ENCODE measurements around the gene OCA2. TPM values are rescaled to one million over a fixed set of nuclear protein-coding genes. Genes with fewer than 3 reads are reported as not detected.

The OCA2 gene
- total RNA-seq, 4 donors from 2014 or later: 0.19 to 1.1 TPM; not detected in 2

GRCh38 chr15:28107904-28108275, 8.8 kb upstream of the OCA2 start:
- no peak for DNase-seq (ENCODE audit: low spot score)
- no peak for ATAC-seq (ENCODE audit: low FRiP score)
- TF ChIP-seq CTCF (IDR thresholded peaks at IDR 0.05): no peak

DNA sequence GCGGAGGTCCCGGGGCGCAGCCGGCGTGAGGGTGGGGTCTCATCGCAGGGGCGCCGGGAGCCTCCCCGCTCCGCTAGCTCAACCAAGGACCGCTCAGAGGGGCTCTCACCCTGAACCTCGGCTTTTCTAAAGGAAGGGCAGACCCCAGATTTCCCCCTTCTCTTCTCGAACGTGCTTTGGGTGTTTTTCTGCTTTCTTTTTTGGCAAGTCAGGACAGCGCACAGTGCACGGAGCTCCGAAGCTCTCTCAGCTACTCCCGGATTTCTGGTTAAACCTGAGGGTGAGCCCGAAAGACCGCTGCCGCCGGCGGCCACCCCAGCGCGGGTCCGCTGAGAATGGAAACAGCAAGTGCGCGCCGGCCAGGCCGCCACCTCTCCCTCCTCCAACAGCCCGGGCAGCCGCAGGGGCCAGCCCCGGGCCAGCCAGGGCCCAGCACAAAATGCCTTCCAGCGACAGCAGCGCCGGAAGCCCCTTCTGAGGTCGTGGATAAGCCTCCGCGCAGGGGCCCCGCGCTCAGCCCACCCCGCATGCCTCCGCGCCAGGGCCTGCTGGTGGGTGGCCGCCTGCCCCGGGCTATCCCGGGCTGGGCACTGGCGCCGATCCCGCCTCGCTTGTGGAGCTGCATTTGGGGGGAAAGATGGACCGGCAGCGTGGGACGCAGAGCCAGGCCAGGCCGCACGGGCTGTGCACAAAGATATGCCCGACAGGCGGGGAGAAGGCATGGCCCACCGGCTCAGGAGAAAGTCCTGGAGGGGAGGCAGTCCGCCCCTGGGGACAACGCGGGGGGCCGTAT, 8.2 kb upstream of the OCA2 start:
- no peak for DNase-seq (ENCODE audit: low spot score)
- no peak for TF ChIP-seq CTCF (IDR thresholded peaks at IDR 0.05)
- ATAC-seq (ENCODE audit: low FRiP score): peak; percentile 34

- TF ChIP-seq CTCF (IDR thresholded peaks at IDR 0.05): no peak
- DNase-seq (ENCODE audit: low spot score): no peak
- peak; percentile 30 for ATAC-seq (ENCODE audit: low FRiP score)
Observed at GRCh38 chr15:28106294-28107110, 7.4 kb upstream of the OCA2 start.

DNA sequence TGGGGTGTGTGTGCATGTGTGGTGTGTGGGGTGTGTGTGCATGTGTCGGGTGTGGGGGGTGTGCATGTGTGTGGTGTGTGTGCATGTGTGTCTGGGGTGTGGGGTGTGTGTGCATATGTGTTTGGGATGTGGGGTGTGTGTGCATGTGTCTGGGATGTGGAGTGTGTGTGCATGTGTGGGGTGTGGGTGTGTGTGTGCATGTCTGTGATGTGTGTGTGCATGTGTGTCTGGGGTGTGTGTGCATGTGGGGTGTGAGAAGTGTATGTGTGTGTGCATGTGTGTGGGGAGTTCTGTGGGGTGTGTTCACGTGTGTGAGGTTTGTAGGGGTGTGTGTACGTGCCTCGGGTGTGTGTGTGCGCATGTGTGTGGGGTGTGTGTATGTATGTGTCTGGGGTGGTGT, 6.7 kb upstream of the OCA2 start:
- DNase-seq (ENCODE audit: low spot score): no peak
- ATAC-seq (ENCODE audit: low FRiP score): no peak
- TF ChIP-seq CTCF (IDR thresholded peaks at IDR 0.05): no peak

- no peak for TF ChIP-seq CTCF (IDR thresholded peaks at IDR 0.05)
- DNase-seq (ENCODE audit: low spot score) (no peak), ATAC-seq (ENCODE audit: low FRiP score) (no peak)
Observed at GRCh38 chr15:28105224-28105791, 6.2 kb upstream of the OCA2 start.

GRCh38 chr15:28104326-28104725, 5.2 kb upstream of the OCA2 start:
- no peak for TF ChIP-seq CTCF (IDR thresholded peaks at IDR 0.05)
- no peak for ATAC-seq (ENCODE audit: low FRiP score)
- DNase-seq (ENCODE audit: low spot score): no peak

Data from omental fat pad (tissue), 4 donors.